IPS-NIHi7 (cell line): ENCODE data around the gene FADS1.

Source experiments
- DNase-seq: peaks from one replicate; pipeline ENCODE4 v3.0.0; 2012; ENCODE audit warnings: mixed read lengths; ENCODE audit errors: extremely low spot score

FADS1 gene

DNA sequence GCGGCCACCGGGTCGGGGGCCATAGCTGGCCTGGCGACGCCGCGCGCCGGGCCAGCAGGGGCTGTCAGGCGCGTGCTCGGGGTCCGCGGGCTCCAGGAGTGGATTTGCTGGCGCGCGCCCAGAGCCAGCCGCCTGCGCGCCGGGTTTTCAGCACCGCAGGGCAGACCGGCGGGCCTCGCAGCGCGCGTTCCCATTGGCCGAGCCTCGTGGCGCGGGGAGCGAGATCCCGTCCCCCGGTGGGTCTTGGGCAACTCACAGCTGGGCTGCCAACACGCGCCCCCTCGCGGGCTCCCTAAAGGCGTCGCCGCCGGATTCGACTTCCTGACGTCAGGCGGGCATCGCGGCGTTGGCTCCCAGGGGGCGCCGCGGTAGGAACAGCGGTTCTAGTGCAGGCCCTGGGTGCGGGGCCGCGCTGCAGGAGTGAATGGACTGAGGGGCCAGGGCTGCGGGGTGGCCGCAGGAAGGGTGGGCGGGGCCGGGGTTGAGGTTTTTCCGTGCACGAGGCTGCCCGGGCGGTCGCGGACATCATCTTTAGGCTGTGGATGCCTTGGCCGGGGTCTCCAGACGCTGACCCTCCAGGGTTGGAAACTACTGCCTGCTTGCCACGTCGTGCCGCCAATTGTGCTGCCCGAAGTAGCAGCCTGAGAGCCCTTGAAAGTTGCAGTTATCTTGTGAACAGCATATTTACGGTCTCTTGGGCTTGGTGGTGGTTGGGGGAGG is at the start of gene FADS1:
TSS of gene FADS1 (minus strand) at position 268 of the 720 bp plus-strand sequence. CDS start at position 194, 74 bp downstream.
- peak; percentile 89 for DNase-seq

DNA sequence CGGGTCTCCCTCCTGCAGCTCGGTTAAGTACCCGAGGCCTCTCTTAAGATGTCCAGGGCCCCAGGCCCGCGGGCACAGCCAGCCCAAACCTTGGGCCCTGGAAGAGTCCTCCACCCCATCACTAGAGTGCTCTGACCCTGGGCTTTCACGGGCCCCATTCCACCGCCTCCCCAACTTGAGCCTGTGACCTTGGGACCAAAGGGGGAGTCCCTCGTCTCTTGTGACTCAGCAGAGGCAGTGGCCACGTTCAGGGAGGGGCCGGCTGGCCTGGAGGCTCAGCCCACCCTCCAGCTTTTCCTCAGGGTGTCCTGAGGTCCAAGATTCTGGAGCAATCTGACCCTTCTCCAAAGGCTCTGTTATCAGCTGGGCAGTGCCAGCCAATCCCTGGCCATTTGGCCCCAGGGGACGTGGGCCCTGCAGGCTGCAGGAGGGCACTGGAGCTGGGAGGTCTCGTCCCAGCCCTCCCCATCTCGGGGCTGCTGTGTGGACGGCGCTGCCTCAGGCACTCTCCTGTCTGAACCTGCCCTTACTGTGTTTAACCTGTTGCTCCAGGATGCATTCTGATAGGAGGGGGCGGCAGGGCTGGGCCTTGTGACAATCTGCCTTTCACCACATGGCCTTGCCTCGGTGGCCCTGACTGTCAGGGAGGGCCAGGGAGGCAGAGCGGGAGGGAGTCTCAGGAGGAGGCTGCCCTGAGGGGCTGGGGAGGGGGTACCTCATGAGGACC is 49.6 kb upstream of the FADS1 start:
- no peak for DNase-seq

DNA sequence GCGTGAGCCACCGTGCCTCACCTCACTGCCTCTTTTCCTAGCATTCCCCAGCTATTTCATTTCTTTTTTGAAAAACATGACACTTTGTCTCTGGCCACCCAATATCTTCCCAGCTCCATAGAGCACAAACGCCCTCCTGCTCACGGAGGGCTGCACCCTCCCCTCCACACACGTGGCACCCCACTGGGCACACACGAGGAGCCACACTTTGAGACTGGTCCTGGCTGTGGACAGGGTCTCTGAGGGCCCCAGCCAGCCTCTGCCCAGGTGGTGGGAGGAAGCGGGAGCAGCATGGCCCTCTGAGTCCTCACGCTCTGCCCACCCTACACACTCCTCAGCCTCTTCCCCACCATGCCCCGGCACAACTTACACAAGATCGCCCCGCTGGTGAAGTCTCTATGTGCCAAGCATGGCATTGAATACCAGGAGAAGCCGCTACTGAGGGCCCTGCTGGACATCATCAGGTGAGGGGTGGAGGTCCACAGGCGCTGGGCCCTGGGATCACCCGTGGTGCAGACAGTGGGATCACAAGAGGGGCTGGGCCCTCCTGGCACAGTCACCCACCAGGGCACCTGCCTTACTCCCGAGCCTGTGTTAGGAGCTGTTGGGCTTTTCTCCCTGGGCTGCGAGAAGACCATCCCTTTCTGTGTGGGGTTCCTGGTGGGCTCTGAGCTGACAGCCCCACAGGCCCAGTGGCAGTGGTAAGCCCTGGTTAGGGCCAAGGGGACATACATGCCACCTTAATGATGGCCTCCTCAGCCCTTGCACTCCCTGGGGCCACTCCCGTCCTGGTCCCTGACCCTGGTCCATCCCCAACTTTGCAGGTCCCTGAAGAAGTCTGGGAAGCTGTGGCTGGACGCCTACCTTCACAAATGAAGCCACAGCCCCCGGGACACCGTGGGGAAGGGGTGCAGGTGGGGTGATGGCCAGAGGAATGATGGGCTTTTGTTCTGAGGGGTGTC is 48.3 kb upstream of the FADS1 start:
- no peak for DNase-seq

DNA sequence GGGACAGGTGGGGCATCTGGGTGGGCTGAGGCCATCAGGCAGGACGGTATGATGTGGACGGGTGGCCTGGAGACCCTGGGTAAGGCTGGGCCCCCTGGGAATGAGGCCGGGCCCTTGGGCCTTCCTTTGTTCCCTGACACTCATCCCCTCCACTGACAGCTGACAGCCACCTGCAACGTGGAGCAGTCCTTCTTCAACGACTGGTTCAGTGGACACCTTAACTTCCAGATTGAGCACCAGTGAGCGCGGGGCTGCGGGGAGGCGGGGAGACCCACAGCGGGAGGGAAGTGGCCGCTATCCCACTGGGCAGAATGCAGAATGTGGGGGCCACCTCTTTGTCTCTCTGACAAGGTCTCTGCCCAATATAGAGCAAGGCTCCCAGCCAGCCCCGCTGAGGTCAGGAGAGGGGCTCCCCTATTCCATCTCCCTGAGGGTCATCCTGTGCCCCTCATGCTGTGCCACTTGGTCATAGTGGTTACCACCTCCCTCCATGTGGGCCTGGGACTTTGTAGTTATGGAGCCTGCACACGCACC is 46.8 kb upstream of the FADS1 start:
- no peak for DNase-seq

DNA sequence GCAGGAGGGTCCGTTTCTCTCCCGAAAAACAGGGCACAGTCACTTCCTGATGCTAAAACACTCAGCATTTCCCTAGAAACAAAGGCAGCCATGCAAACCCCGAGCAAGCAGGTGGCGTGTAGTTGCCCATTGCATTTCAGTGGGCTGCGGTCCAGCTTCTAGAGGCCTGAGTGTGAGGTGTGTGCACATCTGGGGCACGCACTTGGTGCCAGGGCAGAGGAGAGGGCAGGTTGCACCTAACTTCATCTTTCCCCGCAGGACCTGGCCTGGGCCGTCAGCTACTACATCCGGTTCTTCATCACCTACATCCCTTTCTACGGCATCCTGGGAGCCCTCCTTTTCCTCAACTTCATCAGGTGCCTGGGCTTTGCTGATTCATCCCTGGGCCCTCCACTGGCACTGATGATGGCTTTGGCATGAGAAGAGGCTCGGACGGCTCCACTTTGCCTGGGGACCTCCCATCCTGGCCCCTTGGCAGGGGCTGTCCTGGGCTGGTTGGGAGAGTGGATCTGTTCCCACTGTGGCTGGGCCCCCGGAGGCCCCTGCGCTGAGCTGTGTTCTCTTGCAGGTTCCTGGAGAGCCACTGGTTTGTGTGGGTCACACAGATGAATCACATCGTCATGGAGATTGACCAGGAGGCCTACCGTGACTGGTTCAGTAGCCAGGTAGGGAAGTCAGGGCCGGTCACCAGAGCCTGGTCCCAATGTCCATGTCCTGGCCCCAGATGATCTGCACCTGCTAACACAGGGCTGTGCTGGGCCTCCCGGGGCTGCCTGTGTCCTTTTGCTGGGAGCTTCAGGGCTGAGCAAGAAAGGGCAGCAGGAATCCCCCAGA is 46.1 kb upstream of the FADS1 start:
- no peak for DNase-seq

DNA sequence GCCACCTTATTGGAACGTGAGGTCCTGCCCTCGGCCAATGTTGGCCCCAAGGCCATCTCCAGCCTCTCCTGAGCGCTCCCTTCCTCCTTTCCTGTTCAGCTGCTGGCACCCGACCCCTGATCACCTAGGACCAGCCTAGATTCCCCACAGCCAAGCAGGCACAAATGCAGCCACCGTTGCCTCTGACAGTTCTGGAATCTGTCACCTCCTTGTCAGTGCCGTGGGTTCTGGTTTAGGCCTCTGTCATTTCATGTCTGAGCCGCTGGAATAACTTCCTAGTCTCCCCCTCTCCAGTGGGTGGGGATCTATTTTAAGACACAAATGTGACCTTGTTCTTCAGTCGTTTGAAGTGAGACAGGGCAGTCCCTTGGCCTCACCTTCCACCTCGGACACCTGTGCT is 44.8 kb upstream of the FADS1 start:
- no peak for DNase-seq

DNA sequence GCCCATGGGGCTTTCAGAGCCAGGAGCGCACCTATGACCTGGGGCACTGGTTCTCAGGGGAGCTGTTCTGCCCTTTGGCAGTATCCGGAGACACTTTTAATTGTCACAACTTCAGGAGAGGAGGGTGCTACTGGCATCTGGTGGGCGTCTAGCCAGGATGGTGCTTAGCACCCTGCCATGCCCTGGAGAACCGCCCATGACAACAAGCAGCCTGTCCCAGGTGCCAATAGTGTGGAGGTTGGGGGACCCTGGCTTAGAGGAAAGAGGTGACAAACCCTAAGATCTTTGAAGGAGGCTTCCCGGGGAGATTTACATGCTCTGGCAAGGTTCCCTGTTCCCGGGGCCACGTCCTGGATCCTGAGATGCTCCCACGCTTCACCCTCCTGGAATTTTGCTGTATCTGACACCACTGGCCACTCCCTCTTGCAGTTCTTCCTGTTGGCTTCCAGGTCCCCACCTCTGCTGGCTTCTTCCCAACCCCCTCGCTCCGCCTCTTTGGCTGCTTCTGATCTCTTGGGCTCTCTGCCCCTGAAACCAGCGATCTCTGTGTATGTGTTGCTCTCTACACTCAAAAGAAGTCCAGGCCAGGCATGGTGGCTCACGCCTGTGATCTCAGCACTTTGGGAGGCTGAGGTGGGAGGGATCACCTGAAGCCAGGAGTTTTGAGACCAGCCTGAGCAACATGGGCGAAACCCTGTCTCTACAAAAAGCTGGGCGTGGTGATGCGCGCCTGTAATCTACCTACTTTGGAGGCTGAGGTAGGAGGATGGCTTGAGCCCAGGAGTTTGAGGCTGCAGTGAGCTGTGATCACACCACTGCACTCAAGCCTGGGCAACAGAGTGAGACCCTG is 43.5 kb upstream of the FADS1 start:
- no peak for DNase-seq

DNA sequence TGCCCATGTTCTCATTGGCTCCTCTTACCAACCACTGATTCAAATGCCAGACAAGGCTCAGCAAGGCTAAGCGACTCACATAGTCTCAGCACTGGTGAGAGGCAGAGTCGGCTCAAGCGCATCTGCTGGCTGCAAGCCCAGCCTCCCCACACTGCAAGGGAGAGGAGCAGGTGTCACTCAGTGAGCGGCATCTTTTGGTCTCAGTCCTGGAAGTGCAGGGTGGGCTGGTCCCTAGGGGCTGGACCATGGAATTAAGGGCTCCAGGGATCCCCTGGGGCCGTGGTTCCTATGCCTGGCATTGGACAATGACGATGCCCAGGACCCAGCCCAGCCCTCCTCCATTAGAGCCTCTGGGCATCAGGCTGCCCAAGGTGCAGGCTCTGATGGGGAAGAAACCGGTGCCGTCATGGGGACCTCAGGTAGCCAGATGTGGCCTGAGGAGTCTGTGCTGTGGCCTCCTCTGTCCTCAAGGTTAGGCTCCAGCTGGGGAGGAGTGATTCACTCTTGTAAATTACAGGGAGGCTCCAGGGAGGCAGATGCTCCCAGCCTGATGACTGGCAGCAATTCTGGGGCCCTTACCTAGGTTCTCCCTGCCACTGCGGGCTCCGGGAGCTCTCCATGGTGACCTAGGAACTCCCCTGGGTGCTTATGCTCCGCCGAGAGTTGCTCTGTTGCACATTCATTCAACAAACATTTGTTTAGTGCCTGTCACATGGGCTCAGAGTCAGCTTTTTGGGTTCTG is 39.3 kb upstream of the FADS1 start:
- no peak for DNase-seq

DNA sequence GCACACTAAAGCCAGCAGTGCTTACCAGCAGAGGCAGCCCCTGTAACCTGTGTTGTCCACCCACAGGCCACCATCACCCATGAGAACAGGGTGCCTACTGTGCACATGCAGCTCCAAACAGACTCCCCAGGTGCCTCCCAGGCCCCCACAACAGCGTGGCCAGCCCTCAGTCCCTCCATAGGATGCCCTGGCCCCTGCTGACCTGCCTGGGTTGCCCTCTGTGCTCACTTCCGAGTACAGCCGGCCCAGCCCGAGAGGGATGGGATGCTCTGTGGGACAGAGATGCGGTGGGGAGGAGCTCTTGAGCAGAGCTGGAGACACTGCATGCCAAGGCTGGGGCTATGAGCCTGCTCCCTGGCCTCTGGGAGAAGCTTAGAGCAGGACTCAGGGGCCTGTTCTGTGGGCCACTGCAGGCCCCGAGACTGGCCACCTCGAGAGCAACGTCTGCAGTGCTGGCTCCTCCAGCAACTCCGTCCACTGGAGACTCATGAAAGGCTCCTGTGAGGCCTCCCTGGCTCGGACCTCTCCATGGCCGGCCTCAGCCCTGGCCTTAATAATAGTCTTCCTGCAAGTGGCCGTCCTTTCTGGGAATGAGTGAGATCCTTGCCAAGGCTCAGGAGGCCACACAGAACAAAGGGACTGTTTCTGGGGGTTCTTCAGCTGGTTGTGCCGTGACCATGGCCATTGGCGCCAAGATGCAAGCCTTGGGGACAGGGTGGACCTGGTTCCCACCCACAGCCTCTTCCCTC is 38.3 kb upstream of the FADS1 start:
- no peak for DNase-seq

DNA sequence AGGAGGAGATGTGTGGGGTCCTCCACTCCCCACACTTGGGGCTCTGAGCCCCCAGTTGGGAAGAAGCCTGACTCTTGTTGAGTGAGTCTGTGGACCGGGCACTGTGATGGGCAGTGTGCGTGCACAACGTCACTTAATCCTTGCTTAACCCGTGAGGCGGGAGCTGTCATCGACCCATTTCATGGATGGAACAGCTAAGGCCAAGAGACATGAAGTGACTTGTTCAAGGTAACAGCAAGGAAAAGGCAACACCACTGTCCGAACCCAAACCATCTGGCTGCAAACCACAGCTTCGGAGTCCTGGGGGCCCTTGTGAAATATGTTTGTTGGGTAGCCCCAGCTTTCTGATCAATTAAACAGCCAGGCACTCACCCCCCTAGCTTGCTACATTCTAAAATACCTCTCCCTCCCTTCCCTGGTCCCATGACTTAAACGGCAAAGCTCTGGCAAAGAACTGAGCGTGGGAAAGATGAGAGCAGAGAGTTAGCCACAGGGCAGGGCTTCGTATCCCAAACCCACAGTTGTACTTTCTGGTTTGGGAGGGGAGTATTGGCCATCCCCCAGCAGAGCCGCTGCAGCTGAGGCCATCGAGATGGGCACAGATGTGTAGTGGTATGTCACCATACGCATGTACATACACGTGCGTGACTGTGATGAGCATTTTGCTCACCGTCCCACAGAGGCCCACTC is 37.5 kb upstream of the FADS1 start:
- no peak for DNase-seq

DNA sequence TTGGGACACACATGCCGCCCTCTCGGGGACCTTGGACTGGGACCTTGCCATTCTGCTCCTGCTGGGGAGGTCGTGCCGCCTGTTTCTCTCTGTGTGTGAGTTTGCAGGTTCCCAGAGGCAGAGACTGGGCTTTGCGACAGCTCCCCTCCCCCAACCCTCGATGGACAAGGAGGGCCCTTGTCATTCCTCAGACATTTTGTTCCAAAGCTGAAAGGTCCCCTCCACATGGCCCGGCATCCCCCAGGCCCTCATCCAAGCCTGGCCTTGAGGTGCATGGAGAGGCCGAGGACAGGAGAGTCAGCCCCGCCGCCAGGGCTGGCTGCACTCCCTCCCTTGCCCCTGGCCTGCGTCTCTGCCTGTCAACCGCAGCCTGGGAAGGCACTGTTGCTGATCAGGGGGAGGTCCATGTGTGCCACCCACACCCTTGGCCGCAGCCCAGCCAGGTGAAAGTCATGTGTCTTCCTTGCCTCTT is 36.9 kb upstream of the FADS1 start:
- DNase-seq, result no peak

DNA sequence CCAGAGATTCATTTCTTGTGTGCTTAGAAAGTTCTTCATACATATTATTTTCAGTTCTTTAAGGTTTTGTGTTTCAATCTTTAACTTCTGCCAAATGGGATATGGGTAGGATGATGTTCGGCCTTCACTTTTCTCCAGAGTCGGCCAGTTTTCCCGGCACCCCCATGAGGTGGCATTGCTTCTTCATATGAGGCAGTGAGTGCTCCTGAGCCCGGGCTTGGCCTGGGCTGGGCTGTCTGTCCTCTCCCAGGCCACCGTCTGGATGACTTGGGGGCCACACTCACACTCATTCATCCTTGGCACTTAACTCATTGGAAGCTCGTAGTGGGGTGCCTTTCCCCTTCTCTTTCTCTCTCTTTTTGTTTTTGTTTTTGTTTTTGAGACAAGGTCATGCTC is 35.1 kb upstream of the FADS1 start:
- DNase-seq, result no peak

DNA sequence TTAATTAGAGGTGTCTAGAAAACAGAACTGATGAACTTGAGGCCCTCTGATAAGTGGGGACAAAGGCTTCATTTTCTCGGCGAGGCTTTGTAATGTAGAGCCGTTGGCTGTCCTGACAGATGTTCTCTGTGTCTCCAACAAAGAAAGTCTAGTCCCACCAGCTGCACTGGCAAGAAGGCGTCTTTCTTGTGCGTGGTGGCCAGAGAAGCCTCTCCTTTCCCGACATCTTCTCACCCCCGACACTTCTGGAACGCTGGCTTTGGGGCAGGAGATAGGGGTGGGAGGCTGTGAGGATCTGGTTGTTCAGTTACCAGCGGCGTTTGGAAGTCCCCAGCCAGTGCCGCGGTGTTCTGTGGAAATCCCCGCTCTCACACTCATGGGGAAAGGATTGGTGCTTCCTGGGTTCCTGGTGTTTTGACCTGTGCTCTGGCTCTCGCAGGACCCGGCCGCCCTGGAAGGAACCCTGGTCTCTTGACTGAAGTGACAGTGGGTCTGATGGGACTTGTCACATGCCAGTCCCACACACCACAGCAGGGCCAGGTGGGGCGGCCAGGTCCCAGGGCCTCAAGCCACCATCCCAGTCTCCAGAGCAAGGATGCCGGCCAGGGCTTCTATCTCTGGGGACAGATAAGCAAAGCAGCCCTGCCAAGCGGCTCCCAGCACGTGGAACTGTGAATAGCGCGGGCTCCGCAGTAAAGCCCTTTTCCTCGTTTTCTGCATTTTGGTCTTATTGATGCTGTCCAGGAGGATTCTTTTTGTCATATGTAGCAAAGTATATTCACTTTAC is 34.5 kb upstream of the FADS1 start:
- DNase-seq, result no peak

DNA sequence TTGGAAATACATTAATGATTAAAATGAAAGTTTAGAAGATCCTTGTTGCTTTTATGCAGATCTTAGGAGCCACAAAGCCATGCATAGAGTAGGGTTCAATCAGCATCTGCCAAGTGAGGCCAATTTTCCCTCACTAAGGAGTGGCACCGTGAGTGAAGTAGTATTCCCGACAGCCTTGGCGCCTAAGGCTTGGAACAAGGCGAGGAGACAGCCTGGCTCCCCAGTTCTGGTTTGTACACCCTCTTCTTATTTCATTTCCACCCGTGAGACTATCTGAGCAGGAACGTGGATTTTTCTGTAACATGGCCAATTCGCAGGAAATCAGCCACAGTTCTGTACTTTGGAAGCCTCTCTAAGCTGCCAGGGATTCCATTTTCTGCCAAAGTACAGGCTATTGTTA is 33.9 kb upstream of the FADS1 start:
- no peak for DNase-seq

DNA sequence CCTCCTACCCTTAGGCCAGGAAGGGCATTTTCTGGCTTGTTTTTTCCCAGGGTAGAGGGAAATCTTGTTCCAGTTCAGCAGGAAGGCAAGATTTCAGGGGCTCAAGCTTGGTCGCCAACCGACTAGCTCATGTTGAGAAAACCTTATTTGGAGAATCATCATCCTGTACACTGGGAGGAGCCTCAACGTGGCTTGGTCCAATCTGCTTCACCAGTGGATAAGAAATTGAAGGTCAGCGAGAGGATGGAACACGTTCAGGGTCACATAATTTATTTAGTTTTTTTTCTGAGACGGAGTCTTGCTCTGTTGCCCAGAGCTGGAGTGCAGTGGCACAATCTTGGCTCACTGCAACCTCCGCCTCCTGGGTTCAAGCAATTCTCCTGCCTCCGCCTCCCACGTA is 31.8 kb upstream of the FADS1 start:
- DNase-seq, result no peak

DNA sequence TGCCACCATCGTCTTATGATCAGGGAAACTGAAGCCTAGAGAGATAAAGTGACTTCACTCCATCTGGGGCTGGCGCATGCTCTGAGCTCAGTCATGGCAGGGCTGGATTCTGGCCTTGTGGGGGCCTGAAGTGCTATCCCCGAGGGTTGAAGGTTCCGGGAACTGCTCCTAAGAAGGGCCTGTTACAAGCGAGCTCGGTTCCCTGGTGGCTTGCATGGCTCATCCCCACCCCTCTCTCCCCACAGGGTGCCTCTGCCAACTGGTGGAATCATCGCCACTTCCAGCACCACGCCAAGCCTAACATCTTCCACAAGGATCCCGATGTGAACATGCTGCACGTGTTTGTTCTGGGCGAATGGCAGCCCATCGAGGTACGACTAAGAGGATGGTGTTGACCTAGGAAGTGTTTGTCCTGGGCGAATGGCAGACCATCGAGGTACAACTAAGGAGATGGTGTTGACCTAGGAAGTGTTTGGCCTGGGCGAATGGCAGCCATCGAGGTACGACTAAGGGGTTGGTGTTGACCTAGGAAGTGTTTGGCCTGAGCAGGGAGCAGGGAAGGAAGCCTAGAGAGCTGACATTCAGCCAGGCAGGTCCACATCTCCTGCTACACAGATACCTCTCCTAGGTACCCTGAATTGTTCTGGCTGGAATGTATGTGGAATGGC is 31.2 kb upstream of the FADS1 start:
- no peak for DNase-seq
